ENCODE results near the gene BCL6. TPM values are rescaled to one million over a fixed set of nuclear protein-coding genes. Genes with fewer than 3 reads are reported as not detected.

Gene BCL6
- total RNA-seq, 4 donors from 2014 or later, result 203 to 661 (median 285) TPM

DNA sequence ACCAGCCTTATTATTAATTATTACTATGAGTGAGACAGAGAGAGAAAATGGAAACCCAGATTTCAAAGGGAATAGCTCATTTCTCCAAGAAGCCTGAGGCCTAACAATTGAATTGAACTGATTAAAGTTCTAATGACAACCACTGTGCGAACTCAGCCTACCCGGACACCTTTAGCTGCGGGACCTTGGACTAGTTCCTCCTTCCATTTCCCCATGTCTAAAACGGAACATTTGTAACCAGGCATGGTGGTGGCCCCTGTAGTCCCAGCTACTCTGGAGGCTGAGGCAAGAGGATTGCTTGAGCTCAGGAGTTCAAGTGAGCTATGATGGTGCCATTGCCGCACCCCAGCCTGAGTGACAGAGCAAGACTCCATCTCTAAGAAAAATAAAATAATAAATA is 26.5 kb downstream of the BCL6 start:
- Histone ChIP-seq H3K9me3 (no peaks in the 10 kb centered on the region), H3K36me3 (peaks cover 34% of the 10 kb centered on the region), H3K4me3 (no peak overlapping the region), H3K27ac (no peak overlapping the region), H3K27me3 (no peaks in the 10 kb centered on the region), H3K4me1 (no peaks in the 10 kb centered on the region)
- WGBS, result 84% methylated on average over 5 of the region's 5 CpGs
- TF ChIP-seq, protein P1, sequence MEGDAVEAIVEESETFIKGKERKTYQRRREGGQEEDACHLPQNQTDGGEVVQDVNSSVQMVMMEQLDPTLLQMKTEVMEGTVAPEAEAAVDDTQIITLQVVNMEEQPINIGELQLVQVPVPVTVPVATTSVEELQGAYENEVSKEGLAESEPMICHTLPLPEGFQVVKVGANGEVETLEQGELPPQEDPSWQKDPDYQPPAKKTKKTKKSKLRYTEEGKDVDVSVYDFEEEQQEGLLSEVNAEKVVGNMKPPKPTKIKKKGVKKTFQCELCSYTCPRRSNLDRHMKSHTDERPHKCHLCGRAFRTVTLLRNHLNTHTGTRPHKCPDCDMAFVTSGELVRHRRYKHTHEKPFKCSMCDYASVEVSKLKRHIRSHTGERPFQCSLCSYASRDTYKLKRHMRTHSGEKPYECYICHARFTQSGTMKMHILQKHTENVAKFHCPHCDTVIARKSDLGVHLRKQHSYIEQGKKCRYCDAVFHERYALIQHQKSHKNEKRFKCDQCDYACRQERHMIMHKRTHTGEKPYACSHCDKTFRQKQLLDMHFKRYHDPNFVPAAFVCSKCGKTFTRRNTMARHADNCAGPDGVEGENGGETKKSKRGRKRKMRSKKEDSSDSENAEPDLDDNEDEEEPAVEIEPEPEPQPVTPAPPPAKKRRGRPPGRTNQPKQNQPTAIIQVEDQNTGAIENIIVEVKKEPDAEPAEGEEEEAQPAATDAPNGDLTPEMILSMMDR (IDR thresholded peaks at IDR 0.05), result no peak
- no peak for TF ChIP-seq POLR2A (IDR thresholded peaks at IDR 0.05)
- TF ChIP-seq EP300 (IDR thresholded peaks at IDR 0.05), result no peak
- TF ChIP-seq POLR2AphosphoS5 (IDR thresholded peaks at IDR 0.05), result no peak
- no peak for DNase-seq (ENCODE audit: low spot score in 2 of 2)

DNA sequence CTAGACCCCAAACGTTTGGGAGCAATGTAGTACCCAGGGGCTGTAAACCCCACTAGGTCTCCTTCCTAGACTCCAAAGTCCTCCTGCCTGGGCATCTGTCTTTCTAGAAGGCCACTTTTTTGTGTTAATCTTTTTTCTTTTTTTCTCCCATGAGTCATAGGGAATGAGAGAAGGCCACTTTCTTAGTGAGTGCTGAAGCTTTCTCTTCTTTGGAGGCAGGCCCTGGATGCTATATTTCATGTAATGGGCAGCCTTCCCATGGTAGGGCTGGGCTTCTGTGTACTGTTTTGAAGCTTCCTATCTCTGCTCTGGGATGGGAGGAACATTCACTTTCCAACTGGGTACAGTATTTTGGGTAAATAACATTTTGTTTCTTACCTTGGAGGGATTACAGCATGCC is 27.7 kb downstream of the BCL6 start:
- 36% methylated on average over 1 of the region's 1 CpG for WGBS
- Histone ChIP-seq H3K9me3 (no peaks in the 10 kb centered on the region), H3K4me1 (no peaks in the 10 kb centered on the region), H3K27ac (no peak overlapping the region), H3K36me3 (peaks cover 21% of the 10 kb centered on the region), H3K27me3 (no peaks in the 10 kb centered on the region), H3K4me3 (no peak overlapping the region)
- no peak for TF ChIP-seq POLR2AphosphoS5 (IDR thresholded peaks at IDR 0.05)
- no peak for TF ChIP-seq EP300 (IDR thresholded peaks at IDR 0.05)
- TF ChIP-seq, protein P1 (IDR thresholded peaks at IDR 0.05), result no peak
- no peak for TF ChIP-seq POLR2A (IDR thresholded peaks at IDR 0.05)
- no peak for DNase-seq (ENCODE audit: low spot score in 2 of 2)

DNA sequence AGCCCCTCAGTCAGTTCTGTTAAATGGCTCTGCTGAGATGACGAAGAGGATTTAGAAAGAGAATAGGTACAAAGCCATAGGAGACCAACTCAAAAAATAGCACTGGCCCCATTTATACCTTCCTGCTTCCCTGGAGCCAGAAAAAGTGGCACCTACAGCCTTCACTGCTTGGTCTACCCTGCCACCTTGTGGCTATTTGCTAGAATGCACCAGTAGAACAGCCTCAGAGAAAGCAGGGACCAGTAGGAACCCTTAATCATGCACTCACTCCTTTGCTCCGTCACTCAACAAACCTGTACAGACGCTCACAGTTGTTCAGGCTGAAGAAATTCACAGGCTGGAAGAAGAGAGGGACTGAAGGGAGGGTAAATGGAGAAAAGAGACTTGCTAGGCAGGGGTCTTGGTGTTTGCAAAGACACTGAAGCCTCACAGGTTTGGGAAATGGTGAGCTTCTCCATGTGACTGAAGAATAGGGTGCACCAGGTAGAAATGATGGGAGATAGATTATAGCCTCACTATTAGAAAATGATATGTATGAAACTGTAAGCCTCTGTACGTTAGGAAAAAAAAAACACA is 30.8 kb downstream of the BCL6 start:
- Histone ChIP-seq H3K4me3 (no peak overlapping the region), H3K4me1 (no peaks in the 10 kb centered on the region), H3K27ac (no peak overlapping the region), H3K36me3 (no peaks in the 10 kb centered on the region), H3K9me3 (no peaks in the 10 kb centered on the region), H3K27me3 (no peaks in the 10 kb centered on the region)
- TF ChIP-seq POLR2A (IDR thresholded peaks at IDR 0.05) (no peak), POLR2AphosphoS5 (IDR thresholded peaks at IDR 0.05) (no peak), EP300 (IDR thresholded peaks at IDR 0.05) (no peak)
- TF ChIP-seq, protein P1 (IDR thresholded peaks at IDR 0.05), result peak; percentile 72 to 88
- DNase-seq (ENCODE audit: low spot score in 2 of 2), result no peak
- 30% methylated on average over 4 of the region's 4 CpGs for WGBS

DNA sequence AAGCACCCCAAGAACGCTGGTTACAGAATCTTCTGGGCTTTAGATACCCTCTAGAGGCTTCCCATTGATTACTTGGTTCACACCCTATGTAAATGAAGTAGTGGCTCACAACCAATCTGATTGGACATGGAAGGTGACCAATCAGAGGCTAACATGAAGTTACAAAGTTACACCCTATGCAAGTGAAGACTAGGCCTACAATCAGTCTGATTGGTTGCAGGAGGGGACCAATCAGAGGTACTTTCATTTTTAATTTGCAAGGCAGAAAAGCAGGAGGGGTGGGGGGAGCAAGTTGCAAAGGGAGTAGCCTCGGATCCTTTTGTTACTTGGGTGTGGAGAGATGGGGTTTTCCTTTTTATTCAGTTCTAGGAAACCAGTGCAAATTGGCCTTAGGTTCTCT is 31.8 kb downstream of the BCL6 start:
- Histone ChIP-seq H3K36me3 (no peaks in the 10 kb centered on the region), H3K27ac (no peak overlapping the region), H3K4me3 (no peak overlapping the region), H3K4me1 (no peaks in the 10 kb centered on the region), H3K27me3 (no peaks in the 10 kb centered on the region), H3K9me3 (no peaks in the 10 kb centered on the region)
- WGBS, result 68% methylated on average over 2 of the region's 2 CpGs
- DNase-seq (ENCODE audit: low spot score in 2 of 2), result no peak
- no peak for TF ChIP-seq POLR2AphosphoS5 (IDR thresholded peaks at IDR 0.05)
- no peak for TF ChIP-seq EP300 (IDR thresholded peaks at IDR 0.05)
- TF ChIP-seq POLR2A (IDR thresholded peaks at IDR 0.05), result no peak
- TF ChIP-seq, protein P1 (IDR thresholded peaks at IDR 0.05), result no peak

DNA sequence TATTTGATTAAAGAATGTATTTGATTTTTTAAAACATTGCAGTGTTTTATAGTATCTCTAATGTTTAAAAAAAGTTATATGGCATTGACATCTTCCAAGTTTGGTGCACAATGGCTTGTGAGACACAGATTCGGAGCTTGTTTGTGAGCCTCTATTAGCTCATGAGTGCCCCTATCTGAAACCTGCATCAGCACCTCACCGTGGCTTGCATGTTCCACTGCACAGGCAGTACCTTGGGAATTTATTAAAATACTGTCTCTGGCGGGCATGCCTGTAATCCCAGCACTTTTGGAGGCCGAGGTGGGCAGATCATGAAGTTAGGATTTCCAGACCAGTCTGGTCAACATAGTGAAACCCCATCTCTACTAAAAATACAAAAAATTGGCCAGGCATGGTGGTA is 36.1 kb downstream of the BCL6 start:
- no peaks in the 10 kb centered on the region for H3K27me3 ChIP-seq
- TF ChIP-seq EP300 (IDR thresholded peaks at IDR 0.05) (no peak), POLR2AphosphoS5 (IDR thresholded peaks at IDR 0.05) (no peak), POLR2A (IDR thresholded peaks at IDR 0.05) (no peak)
- TF ChIP-seq, protein P1 (IDR thresholded peaks at IDR 0.05), result no peak
- no peak for DNase-seq (ENCODE audit: low spot score in 2 of 2)
- no peaks in the 10 kb centered on the region for H3K36me3 ChIP-seq
- H3K27ac ChIP-seq, result no peak overlapping the region
- no peaks in the 10 kb centered on the region for H3K4me1 ChIP-seq
- no peaks in the 10 kb centered on the region for H3K9me3 ChIP-seq
- H3K4me3 ChIP-seq, result no peak overlapping the region
- WGBS, result 88% methylated on average over 4 of the region's 4 CpGs
